DMS 273 (cell line): ENCODE results near the gene PRDM11.
"Not testable (repeated sequence)": the region's sequence is repeated elsewhere in the genome, so short reads cannot be mapped to it uniquely, and the experiment has no call there.

Experiments used
- DNase-seq: peaks from one replicate; lab custom pipeline; 2025; ENCODE audit not compliant: unreplicated experiment; lab: John Stamatoyannopoulos, UW

The PRDM11 gene

GRCh38 chr11:45146072-45147016 lies at the start of gene PRDM11:
Gene PRDM11 (plus strand): TSS chr11:45146639. CDS start chr11:45181767, 35,128 bp downstream.
- peak; percentile 84 for DNase-seq

DNA sequence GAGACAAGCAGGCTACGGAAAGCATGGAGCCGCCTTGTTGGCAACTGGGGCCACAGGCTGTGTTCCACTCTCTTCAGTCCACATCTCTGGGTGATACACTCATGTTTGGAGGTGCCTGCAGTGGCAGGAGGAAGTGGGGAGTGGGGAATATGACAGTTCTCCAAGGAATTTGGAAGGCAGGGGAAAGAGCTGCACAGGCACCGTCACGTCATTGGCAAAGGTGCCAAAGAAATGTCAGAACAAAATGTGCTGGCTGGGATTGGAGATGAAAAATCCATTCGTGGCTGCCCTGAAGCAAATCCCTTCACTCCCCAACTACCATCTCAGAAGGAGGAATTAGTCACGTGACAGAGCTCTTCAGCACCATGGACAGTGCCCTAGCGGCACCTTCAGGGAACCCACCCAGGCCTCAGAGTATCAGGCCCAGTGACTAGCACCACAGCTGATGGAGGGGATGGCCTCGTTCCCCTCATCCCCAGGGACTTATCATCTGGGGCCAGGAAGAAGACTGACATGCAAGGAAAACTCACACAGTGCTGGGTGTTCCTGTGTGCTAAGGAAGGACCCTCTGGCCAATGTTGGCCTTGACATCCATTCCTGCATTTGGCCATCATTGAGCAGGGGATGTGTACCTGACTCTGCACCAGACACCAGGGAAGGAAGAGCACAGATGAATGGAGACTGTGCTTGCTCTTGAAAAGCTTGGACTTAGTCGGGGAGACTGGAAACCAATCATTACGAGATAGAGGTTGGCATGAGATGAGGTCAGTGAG lies 48.5 kb upstream of the PRDM11 start:
- DNase-seq: peak; percentile 49

DNA sequence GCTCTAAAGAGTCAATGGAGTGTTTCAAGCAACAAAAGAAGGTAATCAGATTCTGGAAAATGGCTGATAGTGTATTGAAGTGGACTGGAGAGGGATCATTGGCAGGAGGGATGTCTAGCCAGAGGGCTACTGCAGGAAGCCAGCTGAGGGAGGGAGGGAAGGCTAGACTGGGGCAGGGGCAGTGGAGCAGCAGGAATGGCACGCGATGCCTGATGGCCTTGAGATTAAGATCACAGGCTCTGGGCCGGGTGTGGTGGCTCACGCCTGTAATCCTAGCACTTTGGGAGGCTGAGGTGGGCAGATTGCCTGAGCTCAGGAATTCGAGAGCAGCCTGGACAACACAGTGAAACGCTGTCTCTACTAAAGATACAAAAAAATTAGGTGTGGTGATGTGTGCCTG lies 47.5 kb upstream of the PRDM11 start:
- no peak for DNase-seq

DNA sequence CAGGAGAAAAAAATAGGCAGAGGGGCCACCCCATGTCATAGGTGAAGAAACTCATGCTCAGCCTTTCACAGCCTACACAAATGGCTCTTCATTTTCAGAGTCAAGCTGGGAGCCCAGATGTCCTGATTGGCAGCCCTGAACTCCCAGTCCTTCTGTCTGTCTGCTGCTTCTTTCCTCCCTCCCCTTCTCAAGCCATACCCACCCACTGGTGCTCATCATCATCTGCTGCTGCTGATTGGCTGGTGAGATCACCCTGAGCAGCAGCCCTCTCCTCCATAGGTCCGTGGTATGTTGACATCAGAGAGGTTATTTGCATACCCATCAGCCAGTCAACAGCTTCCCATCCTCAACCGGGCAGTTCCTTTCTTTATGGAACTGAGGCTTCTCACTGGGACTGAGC lies 46.1 kb upstream of the PRDM11 start:
- peak; percentile 73 for DNase-seq

GRCh38 chr11:45102361-45102809 lies 44.1 kb upstream of the PRDM11 start:
- DNase-seq: no peak

- DNase-seq: peak; percentile 78
Observed at GRCh38 chr11:45102810-45103621, 43.4 kb upstream of the PRDM11 start.

GRCh38 chr11:45104006-45104789 lies 42.2 kb upstream of the PRDM11 start:
- DNase-seq: no peak

- no peak for DNase-seq
Observed at GRCh38 chr11:45104790-45105084, 41.7 kb upstream of the PRDM11 start.

GRCh38 chr11:45105233-45105983 lies 41.0 kb upstream of the PRDM11 start:
- peak; percentile 89 for DNase-seq

- no peak for DNase-seq
Observed at GRCh38 chr11:45105984-45106375, 40.5 kb upstream of the PRDM11 start.

- DNase-seq: no peak
Observed at GRCh38 chr11:45106440-45106839, 40.0 kb upstream of the PRDM11 start.

- DNase-seq: no peak
Observed at GRCh38 chr11:45107029-45107428, 39.4 kb upstream of the PRDM11 start.

DNA sequence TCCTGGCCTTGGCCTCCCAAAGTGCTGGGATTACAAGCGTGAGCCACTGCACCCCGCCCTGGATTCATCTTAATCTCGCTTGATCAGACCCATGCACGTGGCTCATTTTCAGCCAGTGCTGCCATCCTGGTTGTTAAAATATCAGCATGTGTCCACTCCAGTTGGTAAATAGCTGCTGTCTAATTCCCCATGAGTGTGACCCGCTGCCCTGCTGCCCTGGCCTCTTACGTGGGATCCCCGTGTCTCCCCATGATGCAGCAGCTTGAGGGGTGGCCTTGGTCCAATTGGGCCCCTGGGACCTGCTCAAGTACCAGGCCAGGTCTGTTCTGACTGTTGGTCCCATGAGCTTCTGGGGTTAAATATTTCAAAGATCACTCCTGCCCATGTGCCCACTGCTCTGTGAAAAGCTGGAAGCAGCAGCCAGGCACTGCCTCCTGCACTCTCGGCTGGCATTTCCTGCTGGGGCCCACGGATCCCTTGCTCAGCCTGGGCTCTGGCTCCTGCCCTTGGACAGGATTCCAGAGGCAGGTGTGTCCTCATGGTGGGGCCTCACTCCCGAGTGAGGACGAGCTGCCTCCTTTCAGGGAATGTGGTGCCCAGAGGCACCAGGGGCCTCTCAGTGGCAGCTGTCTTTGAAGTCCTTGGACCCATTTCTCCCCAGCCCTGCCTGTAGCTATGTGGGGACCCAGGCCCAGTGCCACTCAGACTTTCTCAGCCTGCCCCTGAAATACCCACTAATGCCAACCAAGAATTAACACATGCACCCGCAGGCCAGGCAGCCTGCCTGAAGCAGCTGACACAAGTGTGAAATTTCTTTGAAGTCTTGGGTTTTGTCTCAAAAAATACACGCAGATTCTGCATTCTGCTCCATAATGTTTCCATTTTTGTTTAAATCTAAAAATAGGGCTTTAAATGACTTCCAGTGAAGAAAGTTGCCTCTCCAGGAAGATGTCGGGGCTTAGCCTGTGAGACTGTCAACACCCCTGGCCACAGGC lies 38.1 kb upstream of the PRDM11 start:
- DNase-seq: no peak

DNA sequence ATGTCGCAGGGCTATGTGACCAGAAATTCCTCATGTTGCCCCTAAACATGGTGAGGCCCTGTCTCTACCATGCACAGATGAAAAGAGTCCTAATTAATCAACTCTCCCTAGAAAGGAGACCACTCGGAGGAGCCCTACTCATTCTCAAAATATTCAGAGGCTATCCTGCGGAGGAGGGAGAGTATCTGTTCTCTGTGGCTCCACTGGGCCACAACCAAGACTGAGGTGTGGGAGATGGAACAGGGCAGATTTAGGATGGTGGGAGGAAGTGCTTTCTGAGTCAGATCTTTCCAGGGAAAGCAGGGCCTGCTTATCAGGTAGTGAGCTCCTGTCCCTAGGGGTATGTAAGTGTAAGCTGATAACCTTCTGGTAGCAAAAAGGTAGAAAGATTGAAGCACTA lies 37.0 kb upstream of the PRDM11 start:
- no peak for DNase-seq

GRCh38 chr11:45110562-45110961 lies 35.9 kb upstream of the PRDM11 start:
- DNase-seq: peak; percentile 81

GRCh38 chr11:45113807-45114206 lies 32.6 kb upstream of the PRDM11 start:
- no peak for DNase-seq

GRCh38 chr11:45127836-45128235 lies 18.6 kb upstream of the PRDM11 start:
- DNase-seq: not testable (repeated sequence)

- no peak for DNase-seq
Observed at GRCh38 chr11:45133878-45134277, 12.6 kb upstream of the PRDM11 start.

DNA sequence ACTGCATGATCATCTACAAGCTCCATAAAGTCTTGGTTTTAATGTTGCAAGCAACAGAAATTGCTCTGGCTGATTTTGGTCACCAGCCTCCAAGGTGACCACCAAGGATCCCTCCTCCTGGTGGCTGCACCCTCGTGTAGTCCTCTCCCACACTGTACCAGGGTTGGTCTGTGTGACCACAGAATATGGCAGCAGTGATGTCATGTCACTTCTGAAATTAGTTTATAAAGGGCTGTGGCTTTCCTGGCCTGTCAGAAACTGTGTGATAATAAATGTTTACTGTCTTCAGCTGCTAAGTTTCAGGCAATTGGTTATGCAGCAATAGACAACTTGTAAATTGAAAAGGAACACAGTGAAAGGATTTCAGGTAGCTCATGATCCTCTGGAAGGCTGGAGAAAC lies 5.3 kb upstream of the PRDM11 start:
- no peak for DNase-seq
